ENCODE measurements around the gene DGKQ. TPM values are rescaled to one million over a fixed set of nuclear protein-coding genes. Genes with fewer than 3 reads are reported as not detected.

The DGKQ gene
- total and polyA plus RNA-seq, 2 experiments from 2014 or later, result 15.1 to 17.1 TPM

- H3K27me3 ChIP-seq, result no peaks in the 10 kb centered on the region
- no peaks in the 10 kb centered on the region for H3K36me3 ChIP-seq
- H3K4me1 ChIP-seq (ENCODE audit: low read depth), result no peaks in the 10 kb centered on the region
- no peak overlapping the region for H3K27ac ChIP-seq
- no peak overlapping the region for H3K4me3 ChIP-seq
- DNase-seq (ENCODE audit: low read depth in 1 of 2, low spot score in 1 of 2), result no peak
- no peaks in the 10 kb centered on the region for H3K9me3 ChIP-seq (ENCODE audit: low read depth)
- no peak for TF ChIP-seq CTCF (IDR thresholded peaks at IDR 0.05; ENCODE audit: low read depth, low read length)
These were observed 16.7 kb downstream of the DGKQ start for GRCh38 chr4:956531-957230.

- Histone ChIP-seq H3K36me3 (no peaks in the 10 kb centered on the region), H3K27ac (no peak overlapping the region), H3K27me3 (no peaks in the 10 kb centered on the region), H3K9me3 (ENCODE audit: low read depth) (no peaks in the 10 kb centered on the region), H3K4me1 (ENCODE audit: low read depth) (peaks cover 5% of the 10 kb centered on the region), H3K4me3 (no peak overlapping the region)
- TF ChIP-seq CTCF (IDR thresholded peaks at IDR 0.05; ENCODE audit: low read depth, low read length), result no peak
- DNase-seq (ENCODE audit: low read depth in 1 of 2, low spot score in 1 of 2), result no peak
These were observed 17.4 kb downstream of the DGKQ start for GRCh38 chr4:955931-956381.

GRCh38 chr4:955161-955921, 18.0 kb downstream of the DGKQ start:
- Histone ChIP-seq H3K4me3 (no peak overlapping the region), H3K27me3 (no peaks in the 10 kb centered on the region), H3K9me3 (ENCODE audit: low read depth) (no peaks in the 10 kb centered on the region), H3K4me1 (ENCODE audit: low read depth) (peaks cover 5% of the 10 kb centered on the region), H3K27ac (no peak overlapping the region), H3K36me3 (no peaks in the 10 kb centered on the region)
- TF ChIP-seq CTCF (IDR thresholded peaks at IDR 0.05; ENCODE audit: low read depth, low read length), result no peak
- DNase-seq (ENCODE audit: low read depth in 1 of 2, low spot score in 1 of 2), result no peak

- TF ChIP-seq CTCF (IDR thresholded peaks at IDR 0.05; ENCODE audit: low read depth, low read length), result no peak
- DNase-seq (ENCODE audit: low read depth in 1 of 2, low spot score in 1 of 2), result no peak
- Histone ChIP-seq H3K4me1 (ENCODE audit: low read depth) (peaks cover 5% of the 10 kb centered on the region), H3K27ac (no peak overlapping the region), H3K27me3 (no peaks in the 10 kb centered on the region), H3K9me3 (ENCODE audit: low read depth) (no peaks in the 10 kb centered on the region), H3K4me3 (no peak overlapping the region), H3K36me3 (no peaks in the 10 kb centered on the region)
These were observed 19.0 kb downstream of the DGKQ start for GRCh38 chr4:954211-955020.

GRCh38 chr4:953574-953915, 19.8 kb downstream of the DGKQ start:
- no peak for TF ChIP-seq CTCF (IDR thresholded peaks at IDR 0.05; ENCODE audit: low read depth, low read length)

More at GRCh38 chr4:953574-953915, 19.8 kb downstream of the DGKQ start:
- no peaks in the 10 kb centered on the region for H3K9me3 ChIP-seq (ENCODE audit: low read depth)
- no peak overlapping the region for H3K27ac ChIP-seq
- no peak for DNase-seq (ENCODE audit: low read depth in 1 of 2, low spot score in 1 of 2)
- H3K4me3 ChIP-seq, result no peak overlapping the region
- H3K27me3 ChIP-seq, result no peaks in the 10 kb centered on the region
- peaks cover 5% of the 10 kb centered on the region for H3K4me1 ChIP-seq (ENCODE audit: low read depth)
- H3K36me3 ChIP-seq, result no peaks in the 10 kb centered on the region

All from cardiac muscle cell (in vitro differentiated cells and primary cell).